OCI-LY1 (cell line): ENCODE results near the gene MED1.

Experiments used
- H2AFZ ChIP-seq: fragments of 200-600 bp; sonication (generic), shearing (Covaris generic); 2 replicates; pipeline ENCODE4 v1.6.0; 2014; ENCODE audit warnings: antibody characterized with exemption, mild to moderate bottlenecking, low read length
- H3F3A ChIP-seq: fragments of 200-600 bp; sonication (generic), shearing (Covaris generic); 2 replicates; pipeline ENCODE4 v1.6.0; 2014; ENCODE audit warnings: mild to moderate bottlenecking, antibody characterized with exemption, low read length, moderate library complexity; ENCODE audit not compliant: insufficient read depth
- H3K27ac ChIP-seq: fragments of 200-600 bp; sonication (generic); 2 replicates; pipeline ENCODE4 v1.5.1; 2014; ENCODE audit warnings: low read length, mixed run types, mild to moderate bottlenecking, low read depth; ENCODE audit not compliant: poor library complexity, severe bottlenecking
- H3K27me3 ChIP-seq: fragments of 200-600 bp; sonication (generic); 2 replicates; pipeline ENCODE4 v1.6.0; 2014; ENCODE audit warnings: antibody characterized with exemption, mild to moderate bottlenecking, low read length, moderate library complexity; ENCODE audit not compliant: insufficient read depth
- H3K36me3 ChIP-seq: fragments of 200-600 bp; sonication (generic); 2 replicates; pipeline ENCODE4 v1.6.1; 2014; ENCODE audit warnings: mild to moderate bottlenecking, antibody characterized with exemption, low read length, moderate library complexity, mixed read lengths; ENCODE audit not compliant: insufficient read depth
- H3K4me1 ChIP-seq: fragments of 200-600 bp; sonication (generic); 2 replicates; pipeline ENCODE4 v1.5.1; 2014; ENCODE audit warnings: mild to moderate bottlenecking, low read length, moderate library complexity; ENCODE audit not compliant: insufficient read depth, severe bottlenecking
- H3K4me2 ChIP-seq: fragments of 200-600 bp; sonication (generic), shearing (Covaris generic); 2 replicates; pipeline ENCODE4 v1.6.1; 2014; ENCODE audit warnings: low read length
- H3K4me3 ChIP-seq: fragments of 200-600 bp; sonication (generic); 2 replicates; pipeline ENCODE4 v1.5.1; 2014; ENCODE audit warnings: low read length, low read depth, mild to moderate bottlenecking, mixed read lengths; ENCODE audit not compliant: poor library complexity, severe bottlenecking
- H3K79me2 ChIP-seq: fragments of 200-600 bp; shearing (Covaris generic); 2 replicates; pipeline ENCODE4 v1.6.1; 2016; ENCODE audit warnings: mixed run types, low read length, mixed read lengths; ENCODE audit not compliant: insufficient read depth
- H3K9ac ChIP-seq: fragments of 200-600 bp; sonication (generic), shearing (Covaris generic); 2 replicates; pipeline ENCODE4 v1.6.1; 2014; ENCODE audit warnings: mild to moderate bottlenecking, low read length, mixed read lengths
- H3K9me2 ChIP-seq: fragments of 200-600 bp; sonication (generic), shearing (Covaris generic); 2 replicates; pipeline ENCODE4 v1.6.1; 2014; ENCODE audit warnings: low read depth, mild to moderate bottlenecking, low read length, mixed read lengths
- H3K9me3 ChIP-seq: fragments of 200-600 bp; shearing (Covaris generic); 2 replicates; pipeline ENCODE4 v1.6.1; 2014; ENCODE audit warnings: low read length, mixed read lengths
- H4K20me1 ChIP-seq: fragments of 200-600 bp; sonication (generic), shearing (Covaris generic); 2 replicates; pipeline ENCODE4 v1.6.0; 2016; ENCODE audit warnings: mild to moderate bottlenecking, low read length; ENCODE audit not compliant: insufficient read depth
- CTCF ChIP-seq: fragments of 200-600 bp; sonication (generic), shearing (Covaris generic); IDR thresholded peaks from 2 replicates; pipeline ENCODE4 v1.5.1; 2017; ENCODE audit warnings: mild to moderate bottlenecking, antibody characterized with exemption, low read length, moderate library complexity, mixed read lengths
- EZH2 ChIP-seq: fragments of 200-600 bp; sonication (generic), shearing (Covaris generic); IDR thresholded peaks from 2 replicates; pipeline ENCODE4 v1.8.0; 2017; ENCODE audit warnings: borderline replicate concordance, mixed run types, mild to moderate bottlenecking, antibody characterized with exemption, low read length, moderate library complexity, mixed read lengths

The MED1 gene

GRCh38 chr17:39461926-39462569 lies 11.0 kb upstream of the MED1 start:
- Histone ChIP-seq H3F3A (no peaks in the 10 kb centered on the region), H3K9ac (peak overlapping the region; percentile 69), H2AFZ (no peak overlapping the region), H3K4me1 (peaks cover 31% of the 10 kb centered on the region), H3K27me3 (no peaks in the 10 kb centered on the region), H3K36me3 (peaks cover 27% of the 10 kb centered on the region; the same call in 1 of the 2 replicates), H3K27ac (no peak overlapping the region), H3K9me3 (no peaks in the 10 kb centered on the region), H3K4me2 (peak overlapping the region; percentile 82), H3K9me2 (no peaks in the 10 kb centered on the region), H4K20me1 (no peaks in the 10 kb centered on the region; the same call in 1 of the 2 replicates), H3K79me2 (peaks cover 50% of the 10 kb centered on the region), H3K4me3 (peak overlapping the region; percentile 70)
- TF ChIP-seq EZH2 (no peak), CTCF (no peak)

- H3K9ac ChIP-seq = peak within 1 kb of the TSS; percentile 69
Observed at GRCh38 chr17:39461113-39461925, 10.3 kb upstream of the MED1 start, which contains the start of gene CDK12. Gene CDK12 (plus strand): TSS chr17:39461486. CDS start chr17:39462072, 586 bp downstream.

GRCh38 chr17:39455919-39456318 lies 4.9 kb upstream of the MED1 start:
- Histone ChIP-seq H3K9ac (no peak overlapping the region), H3K9me3 (no peaks in the 10 kb centered on the region), H3K27ac (no peak overlapping the region), H2AFZ (no peak overlapping the region), H3K4me2 (no peak overlapping the region), H3K4me3 (no peak overlapping the region), H3K9me2 (no peaks in the 10 kb centered on the region), H3F3A (no peaks in the 10 kb centered on the region), H3K4me1 (peaks cover 26% of the 10 kb centered on the region), H3K36me3 (no peaks in the 10 kb centered on the region), H3K79me2 (peaks cover 2% of the 10 kb centered on the region), H4K20me1 (no peaks in the 10 kb centered on the region), H3K27me3 (no peaks in the 10 kb centered on the region)
- TF ChIP-seq EZH2 = no peak
- no peak for TF ChIP-seq CTCF

More at GRCh38 chr17:39461113-39461925, 10.3 kb upstream of the MED1 start, which contains the start of gene CDK12:
- Histone ChIP-seq H3K27ac (peak within 1 kb of the TSS; percentile 60), H3K4me2 (peak within 1 kb of the TSS; percentile 82), H3K4me3 (peak within 1 kb of the TSS; percentile 70), H3K9me3 (no peaks in the 10 kb centered on the region), H3K79me2 (peaks cover 43% of the 10 kb centered on the region), H2AFZ (peak within 1 kb of the TSS; percentile 62; the same call in 1 of the 2 replicates), H3K27me3 (no peaks in the 10 kb centered on the region), H3K36me3 (peaks cover 26% of the 10 kb centered on the region; the same call in 1 of the 2 replicates), H4K20me1 (no peaks in the 10 kb centered on the region; the same call in 1 of the 2 replicates), H3K4me1 (peaks cover 30% of the 10 kb centered on the region), H3K9me2 (no peaks in the 10 kb centered on the region), H3F3A (no peaks in the 10 kb centered on the region)
- TF ChIP-seq CTCF (no peak), EZH2 (no peak)
